Nephron progenitor cell (in vitro differentiated cells): ENCODE data around the gene MCTP1.

ENCODE experiments used
- DNase-seq: peaks from one replicate; pipeline ENCODE4 v3.0.0; 2021
- H3K27ac Mint-ChIP-seq: 2 replicates; pipeline ENCODE4 v1.8.0; 2021; ENCODE audit warnings: mild to moderate bottlenecking, moderate library complexity, mixed read lengths
- H3K27me3 Mint-ChIP-seq: 2 replicates; pipeline ENCODE4 v1.8.0; 2021; ENCODE audit warnings: mild to moderate bottlenecking, low read depth, mixed read lengths; ENCODE audit not compliant: poor library complexity
- H3K36me3 Mint-ChIP-seq: 2 replicates; pipeline ENCODE4 v1.8.0; 2021; ENCODE audit warnings: low read depth, mixed read lengths
- H3K4me1 Mint-ChIP-seq: 2 replicates; pipeline ENCODE4 v1.8.0; 2021; ENCODE audit warnings: mixed read lengths
- H3K4me3 Mint-ChIP-seq: 2 replicates; pipeline ENCODE4 v1.8.0; 2021; ENCODE audit warnings: mild to moderate bottlenecking, moderate library complexity, mixed read lengths
- H3K9me3 Mint-ChIP-seq: 2 replicates; pipeline ENCODE4 v1.8.0; 2021; ENCODE audit warnings: mild to moderate bottlenecking, moderate library complexity, mixed read lengths
- CTCF ChIP-seq: fragments of 200-600 bp; sonication (generic); IDR thresholded peaks from 2 replicates; pipeline ENCODE4 v1.5.0; 2021; ENCODE audit warnings: antibody characterized with exemption

MCTP1 gene

DNA sequence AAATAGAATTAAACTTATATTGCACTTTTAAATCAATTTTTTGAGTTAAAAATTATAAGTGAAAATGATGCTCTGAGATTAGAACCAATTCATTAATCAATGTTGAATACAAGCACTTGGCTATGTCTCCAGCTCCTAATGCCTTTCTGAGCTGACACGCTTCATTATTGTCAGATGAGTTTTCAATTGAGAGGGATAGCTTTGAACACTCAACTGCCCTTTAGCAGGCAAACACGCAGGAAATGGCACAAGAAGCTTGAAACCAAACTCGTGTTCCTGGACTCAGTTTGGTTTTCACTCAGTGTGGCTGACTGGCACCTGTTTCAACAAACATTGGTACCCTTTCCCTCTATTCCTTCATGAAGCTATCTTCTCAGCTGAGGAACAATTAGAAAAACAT is 109.8 kb downstream of the MCTP1 start:
- no peak for DNase-seq
- TF ChIP-seq CTCF: no peak
- no peaks in the 10 kb centered on the region for H3K27me3 Mint-ChIP-seq
- peaks cover 18% of the 10 kb centered on the region for H3K36me3 Mint-ChIP-seq
- H3K27ac Mint-ChIP-seq: no peak overlapping the region
- peaks cover 40% of the 10 kb centered on the region for H3K9me3 Mint-ChIP-seq
- H3K4me3 Mint-ChIP-seq: no peak overlapping the region
- peaks cover 16% of the 10 kb centered on the region for H3K4me1 Mint-ChIP-seq

- no peak for DNase-seq
- Mint-ChIP-seq H3K4me3 (no peak overlapping the region), H3K27me3 (no peaks in the 10 kb centered on the region), H3K36me3 (peaks cover 7% of the 10 kb centered on the region), H3K4me1 (peaks cover 3% of the 10 kb centered on the region), H3K9me3 (peaks cover 37% of the 10 kb centered on the region), H3K27ac (no peak overlapping the region)
- TF ChIP-seq CTCF: no peak
Observed at GRCh38 chr5:95172659-95173058, 112.2 kb downstream of the MCTP1 start.

DNA sequence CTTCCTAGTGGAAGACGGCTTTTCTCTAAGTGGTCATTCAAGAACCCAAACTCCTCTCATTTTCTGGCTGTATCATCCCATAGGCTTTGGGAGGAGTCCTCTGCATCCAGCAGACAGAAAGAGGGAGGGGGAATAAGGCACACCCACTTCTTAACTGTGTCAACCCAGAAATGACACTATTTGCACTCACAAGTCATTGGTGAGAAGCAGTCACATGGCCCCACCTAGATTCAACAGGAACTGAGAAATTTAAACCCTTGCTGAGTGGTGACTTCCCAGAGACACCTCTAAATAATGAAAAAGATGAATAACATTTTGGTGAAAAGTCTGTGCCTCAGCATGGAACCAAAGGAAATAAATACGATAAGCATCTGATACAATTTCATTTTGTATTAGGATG is 120.0 kb downstream of the MCTP1 start:
- TF ChIP-seq CTCF: no peak
- H3K4me3 Mint-ChIP-seq: no peak overlapping the region
- no peak overlapping the region for H3K27ac Mint-ChIP-seq
- no peaks in the 10 kb centered on the region for H3K4me1 Mint-ChIP-seq
- H3K27me3 Mint-ChIP-seq: no peaks in the 10 kb centered on the region
- H3K9me3 Mint-ChIP-seq: peaks cover 15% of the 10 kb centered on the region
- no peak for DNase-seq
- H3K36me3 Mint-ChIP-seq: no peaks in the 10 kb centered on the region

DNA sequence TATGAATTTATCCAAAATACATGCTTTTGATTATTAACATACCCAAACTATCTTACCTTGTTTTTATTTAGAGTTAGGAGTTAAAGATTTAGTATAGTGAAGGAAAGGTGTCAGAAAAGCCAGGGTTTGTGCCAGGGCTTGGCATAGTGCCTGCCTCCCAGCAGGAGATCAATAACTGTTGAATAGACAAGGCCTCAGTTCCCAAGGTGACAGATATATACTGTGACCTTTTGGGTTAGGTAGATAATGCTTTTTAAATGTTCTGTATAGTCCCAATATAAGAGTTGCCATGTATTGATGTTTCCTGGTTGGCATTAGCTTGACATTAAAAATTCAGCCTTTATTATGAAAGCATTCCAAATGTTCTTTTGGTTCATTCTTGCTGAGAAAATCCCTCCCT is 121.8 kb downstream of the MCTP1 start:
- no peaks in the 10 kb centered on the region for H3K36me3 Mint-ChIP-seq
- H3K9me3 Mint-ChIP-seq: peaks cover 6% of the 10 kb centered on the region
- H3K27ac Mint-ChIP-seq: no peak overlapping the region
- H3K4me3 Mint-ChIP-seq: no peak overlapping the region
- no peak for DNase-seq
- no peak for TF ChIP-seq CTCF
- H3K27me3 Mint-ChIP-seq: peaks cover 3% of the 10 kb centered on the region
- no peaks in the 10 kb centered on the region for H3K4me1 Mint-ChIP-seq

GRCh38 chr5:95162231-95162992 is 122.5 kb downstream of the MCTP1 start:
- Mint-ChIP-seq H3K9me3 (peaks cover 4% of the 10 kb centered on the region), H3K27ac (no peak overlapping the region), H3K4me1 (no peaks in the 10 kb centered on the region), H3K36me3 (no peaks in the 10 kb centered on the region), H3K27me3 (peaks cover 3% of the 10 kb centered on the region), H3K4me3 (no peak overlapping the region)
- no peak for TF ChIP-seq CTCF
- DNase-seq: no peak

DNA sequence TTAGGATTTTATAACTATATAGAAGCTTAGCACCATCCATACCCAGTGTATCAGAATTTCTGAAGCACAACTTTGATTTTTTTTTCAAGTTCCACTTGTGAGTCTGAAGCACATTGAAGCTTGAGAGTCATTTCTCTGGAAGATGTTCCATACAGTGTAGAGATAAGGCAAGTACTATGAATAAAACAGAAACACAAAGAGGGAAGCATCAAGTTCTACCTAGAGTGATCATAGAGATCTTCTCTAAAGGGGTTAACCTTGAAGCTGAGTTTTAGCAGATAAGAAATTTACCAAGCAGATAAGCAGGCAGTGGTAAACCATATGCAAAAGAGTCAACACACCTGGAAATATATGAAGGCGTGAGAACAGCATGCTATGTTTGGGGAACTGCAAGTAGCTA is 125.3 kb downstream of the MCTP1 start:
- DNase-seq: no peak
- Mint-ChIP-seq H3K9me3 (no peaks in the 10 kb centered on the region), H3K4me1 (no peaks in the 10 kb centered on the region), H3K27me3 (peaks cover 3% of the 10 kb centered on the region), H3K4me3 (no peak overlapping the region), H3K36me3 (no peaks in the 10 kb centered on the region), H3K27ac (no peak overlapping the region)
- no peak for TF ChIP-seq CTCF
